B cell (primary cell): ENCODE results near the gene CCDC6. TPM values are rescaled to one million over a fixed set of nuclear protein-coding genes. Genes with fewer than 3 reads are reported as not detected.

Experiments used
- ATAC-seq: fragments of 200-7000 bp; cut with Tn5 transposase; one replicate; pipeline ENCODE4 v1.10.0; 2021; ENCODE audit warnings: low read depth, mild to moderate bottlenecking, moderate number of reproducible peaks, moderate library complexity
- CTCF ChIA-PET: fragments of 350-600 bp; sonication (Branson Sonifier 250); formaldehyde crosslinking; loops from one replicate; lab custom pipeline; 2021; ENCODE audit warnings: antibody characterized with exemption, inconsistent platforms; lab: Charles Lee
- POLR2A ChIA-PET: fragments of 350-600 bp; sonication (Branson Sonifier 250); formaldehyde crosslinking; loops from one replicate; lab custom pipeline; 2021; ENCODE audit warnings: antibody characterized with exemption; lab: Charles Lee
- DNase-seq: peaks from one replicate; pipeline ENCODE4 v3.0.0; 2013
- H2AFZ ChIP-seq: 2 replicates; pipeline ENCODE4 v1.6.1; 2012; ENCODE audit warnings: mild to moderate bottlenecking, low read depth, low read length; ENCODE audit not compliant: insufficient read depth, poor library complexity, severe bottlenecking
- H3K27ac ChIP-seq, 2 donors: 1 replicate in 1 of 2; 2 replicates in 1 of 2; pipeline ENCODE4 v1.5.1; 2012 to 2013; ENCODE audit warnings: low read length in 2 of 2, mild to moderate bottlenecking in 2 of 2, moderate library complexity in 1 of 2
- H3K27me3 ChIP-seq, 4 experiments: fragments of 200-600 bp in 1 of 4; sonication (generic) in 1 of 4; replicated peaks in 1 of 4; 1 replicate in 2 of 4; 2 replicates in 2 of 4; pipeline versions ENCODE4 v1.6.1 to v1.7.0; 2013 to 2016; ENCODE audit warnings: low read length in 3 of 4, mild to moderate bottlenecking in 2 of 4, mixed read lengths in 1 of 4, moderate library complexity in 1 of 4; ENCODE audit not compliant: insufficient read depth in 4 of 4, control insufficient read depth in 3 of 4; ENCODE audit errors: control extremely low read depth in 1 of 4
- H3K36me3 ChIP-seq, 2 experiments: replicated peaks in 1 of 2; 1 replicate in 1 of 2; 2 replicates in 1 of 2; pipeline versions ENCODE4 v1.6.1 to v1.7.1; 2013; ENCODE audit warnings: low read length in 1 of 2; ENCODE audit not compliant: insufficient read depth in 2 of 2, control insufficient read depth in 1 of 2; ENCODE audit errors: control extremely low read depth in 1 of 2, extremely low read depth in 1 of 2
- H3K4me1 ChIP-seq, 2 donors: fragments of 200-600 bp in 1 of 2; sonication (generic) in 1 of 2; 1 replicate in 1 of 2; 2 replicates in 1 of 2; pipeline versions ENCODE4 v1.5.1 to v1.6.1; 2013 to 2017; ENCODE audit warnings: low read length in 2 of 2; ENCODE audit not compliant: control insufficient read depth in 2 of 2, insufficient read depth in 2 of 2
- H3K4me2 ChIP-seq: replicated peaks from 2 replicates; pipeline ENCODE3; 2012; ENCODE audit warnings: mild to moderate bottlenecking, low read depth, low read length; ENCODE audit not compliant: poor library complexity, severe bottlenecking
- H3K4me3 ChIP-seq, 5 experiments: fragments of 200-600 bp in 1 of 5; sonication (generic) in 1 of 5; 1 replicate in 3 of 5; 2 replicates in 2 of 5; pipeline versions ENCODE4 v1.5.1 to v1.7.0; 2011 to 2016; ENCODE audit warnings: low read length in 4 of 5, mild to moderate bottlenecking in 4 of 5, low read depth in 2 of 5, control low read depth in 1 of 5, moderate library complexity in 1 of 5; ENCODE audit not compliant: insufficient read depth in 1 of 5; ENCODE audit errors: control extremely low read depth in 1 of 5, extremely low read depth in 1 of 5
- H3K79me2 ChIP-seq: fragments of 200-600 bp; sonication (generic); one replicate; pipeline ENCODE4 v1.6.0; 2016; ENCODE audit warnings: low read length; ENCODE audit not compliant: control insufficient read depth, insufficient read depth
- H3K9ac ChIP-seq: fragments of 200-600 bp; sonication (generic); 2 replicates; pipeline ENCODE4 v1.6.1; 2017; ENCODE audit warnings: mild to moderate bottlenecking, low read length, moderate library complexity
- H3K9me3 ChIP-seq, 3 donors: one replicate each; pipeline versions ENCODE4 v1.6.1 to v1.7.1; 2013; ENCODE audit warnings: low read length in 2 of 3; ENCODE audit not compliant: control insufficient read depth in 2 of 3, insufficient read depth in 1 of 3; ENCODE audit errors: control extremely low read depth in 1 of 3
- H4K20me1 ChIP-seq: 2 replicates; pipeline ENCODE4 v1.6.0; 2012; ENCODE audit warnings: mild to moderate bottlenecking, low read length; ENCODE audit not compliant: insufficient read depth, control insufficient read depth, poor library complexity, severe bottlenecking
- H3K27ac Mint-ChIP-seq: one replicate; pipeline ENCODE4 v1.8.0; 2021; ENCODE audit warnings: mixed read lengths
- H3K27me3 Mint-ChIP-seq: one replicate; pipeline ENCODE4 v1.8.0; 2021; ENCODE audit warnings: mixed read lengths
- H3K4me1 Mint-ChIP-seq: one replicate; pipeline ENCODE4 v1.8.0; 2021; ENCODE audit warnings: mixed read lengths
- H3K4me3 Mint-ChIP-seq: one replicate; pipeline ENCODE4 v1.8.0; 2021; ENCODE audit warnings: mixed read lengths
- H3K9me3 Mint-ChIP-seq: one replicate; pipeline ENCODE4 v1.8.0; 2022; ENCODE audit warnings: mixed read lengths; ENCODE audit not compliant: insufficient read depth
- CTCF ChIP-seq: fragments of 200-600 bp; IDR thresholded peaks from one replicate; pipeline ENCODE4 v1.8.0; 2022; ENCODE audit warnings: antibody characterized with exemption, mild to moderate bottlenecking
- EZH2 ChIP-seq: IDR thresholded peaks from 2 replicates; pipeline ENCODE4 v1.6.1; 2012; ENCODE audit warnings: borderline replicate concordance, low read depth, mild to moderate bottlenecking, moderate library complexity, low read length; ENCODE audit not compliant: insufficient read depth, poor library complexity, severe bottlenecking
- WGBS: methylation state at CpG from one replicate; pipeline ENCODE4 v1.1.5; 2013; ENCODE audit warnings: missing lambda C conversion rate; ENCODE audit not compliant: insufficient coverage; 5-methylcytosine and 5-hydroxymethylcytosine counted together
- intact Hi-C: fragments of 100-400 bp; cut with micrococcal nuclease; formaldehyde crosslinking; loops from one replicate; pipeline ENCODE4 v1.10.0; 2022
- polyA plus RNA-seq: library from polyadenylated mRNA; depleted of rRNA; stranded (reverse); fragments of >200 nt; gene quantifications from 2 replicates; pipeline ENCODE4 v1.2.3, GENCODE V29; 2012
- total RNA-seq, 2 donors: library from RNA; stranded (reverse); fragments of 120-200 nt in 1 of 2; gene quantifications; 1 replicate in 1 of 2; 2 replicates in 1 of 2; pipeline versions ENCODE4 v1.2.3 to v1.2.4, GENCODE V29; 2013 to 2022

The CCDC6 gene
- total and polyA plus RNA-seq, 2 donors (not counting 1 experiment from before 2014, with no cell fraction given), result 18.2 to 30.1 TPM

GRCh38 chr10:59902016-59902415 is 4.3 kb downstream of the CCDC6 start:
- POLR2A ChIA-PET, result no interaction called here
- no peaks in the 10 kb centered on the region for H3K27me3 Mint-ChIP-seq
- H3K27me3 ChIP-seq, result no peaks in the 10 kb centered on the region
- no peak overlapping the region for H3K4me2 ChIP-seq
- H3K4me1 ChIP-seq, result peaks cover 40 to 41% of the 10 kb centered on the region in 2 donors
- no peaks in the 10 kb centered on the region for H3K9me3 Mint-ChIP-seq
- DNase-seq (no peak), ATAC-seq (no peak)
- TF ChIP-seq CTCF, result no peak
- no peak for TF ChIP-seq EZH2
- H3K9ac ChIP-seq, result no peak overlapping the region
- H3K27ac ChIP-seq, result peak overlapping the region in 1 of 2 donors; percentile 60
- H3K27ac Mint-ChIP-seq, result peak overlapping the region; percentile 66
- no peak overlapping the region for H2AFZ ChIP-seq
- no peak overlapping the region for H3K4me3 Mint-ChIP-seq
- H4K20me1 ChIP-seq, result peaks cover 52% of the 10 kb centered on the region
- H3K36me3 ChIP-seq, result peaks cover 0 to 6% of the 10 kb centered on the region in 2 experiments
- H3K4me1 Mint-ChIP-seq, result peaks cover 75% of the 10 kb centered on the region
- H3K79me2 ChIP-seq, result peaks cover 92% of the 10 kb centered on the region
- no peak overlapping the region for H3K4me3 ChIP-seq
- intact Hi-C loops, result loop anchor here (10.0 kb wide), 1 partner anchor 1517 kb away; the partner anchor contains the start of gene TFAM
- CTCF ChIA-PET, result interaction anchor here (1.4 to 1.7 kb wide), 2 partner anchors 38 to 71 kb away, joined by 5 to 6 read pairs; no protein-coding TSS in a partner anchor
- H3K9me3 ChIP-seq, result no peaks in the 10 kb centered on the region
- 100% methylated on average over 2 of the region's 4 CpGs for whole genome bisulfite sequencing

DNA sequence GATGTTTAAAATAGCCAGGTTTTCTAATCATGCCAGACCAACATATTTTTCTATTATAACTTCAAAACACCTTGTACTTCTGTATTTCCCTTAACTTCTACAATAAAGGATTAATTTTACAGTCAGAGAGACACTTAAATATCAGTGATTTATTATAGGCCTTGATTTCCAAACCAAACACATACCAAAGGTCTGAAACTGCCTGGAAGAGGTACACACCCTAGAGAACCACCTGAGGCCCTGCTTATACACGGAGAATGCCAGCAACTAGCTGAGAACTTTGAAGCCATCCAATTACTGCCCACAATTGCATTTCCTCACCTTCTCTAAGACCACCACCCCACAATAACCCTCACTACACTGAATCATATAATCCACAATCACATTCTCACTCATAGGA is 4.9 kb downstream of the CCDC6 start:
- H3K4me1 ChIP-seq, result peaks cover 38 to 41% of the 10 kb centered on the region in 2 donors
- H3K4me3 ChIP-seq, result no peak overlapping the region
- ChIA-PET POLR2A (no interaction called here), CTCF (interaction anchor here (1.0 to 1.7 kb wide), 3 partner anchors 9 to 71 kb away, joined by 3 to 6 read pairs (median 5); no protein-coding TSS in a partner anchor)
- ATAC-seq (no peak), DNase-seq (no peak)
- no peak overlapping the region for H3K9ac ChIP-seq
- no peak overlapping the region for H3K4me3 Mint-ChIP-seq
- no peaks in the 10 kb centered on the region for H3K9me3 ChIP-seq
- TF ChIP-seq EZH2 (no peak), CTCF (no peak)
- H3K4me1 Mint-ChIP-seq, result peaks cover 74% of the 10 kb centered on the region
- peaks cover 52% of the 10 kb centered on the region for H4K20me1 ChIP-seq
- intact Hi-C loops, result loop anchor here (10.0 kb wide), 1 partner anchor 1517 kb away; the partner anchor contains the start of gene TFAM
- peaks cover 0 to 6% of the 10 kb centered on the region in 2 experiments for H3K36me3 ChIP-seq
- H3K79me2 ChIP-seq, result peaks cover 97% of the 10 kb centered on the region
- 100% methylated on average over 1 of the region's 1 CpG for WGBS
- H3K27ac ChIP-seq, result peak overlapping the region in 1 of 2 donors; percentile 60
- no peak overlapping the region for H2AFZ ChIP-seq
- no peak overlapping the region for H3K4me2 ChIP-seq
- H3K27ac Mint-ChIP-seq, result peak overlapping the region; percentile 66
- no peaks in the 10 kb centered on the region for H3K9me3 Mint-ChIP-seq
- no peaks in the 10 kb centered on the region for H3K27me3 ChIP-seq
- no peaks in the 10 kb centered on the region for H3K27me3 Mint-ChIP-seq
